ENCODE data around the gene SIRPB1.
"Not testable (repeated sequence)": the region's sequence is repeated elsewhere in the genome, so short reads cannot be mapped to it uniquely, and the experiment has no call there.

The SIRPB1 gene

DNA sequence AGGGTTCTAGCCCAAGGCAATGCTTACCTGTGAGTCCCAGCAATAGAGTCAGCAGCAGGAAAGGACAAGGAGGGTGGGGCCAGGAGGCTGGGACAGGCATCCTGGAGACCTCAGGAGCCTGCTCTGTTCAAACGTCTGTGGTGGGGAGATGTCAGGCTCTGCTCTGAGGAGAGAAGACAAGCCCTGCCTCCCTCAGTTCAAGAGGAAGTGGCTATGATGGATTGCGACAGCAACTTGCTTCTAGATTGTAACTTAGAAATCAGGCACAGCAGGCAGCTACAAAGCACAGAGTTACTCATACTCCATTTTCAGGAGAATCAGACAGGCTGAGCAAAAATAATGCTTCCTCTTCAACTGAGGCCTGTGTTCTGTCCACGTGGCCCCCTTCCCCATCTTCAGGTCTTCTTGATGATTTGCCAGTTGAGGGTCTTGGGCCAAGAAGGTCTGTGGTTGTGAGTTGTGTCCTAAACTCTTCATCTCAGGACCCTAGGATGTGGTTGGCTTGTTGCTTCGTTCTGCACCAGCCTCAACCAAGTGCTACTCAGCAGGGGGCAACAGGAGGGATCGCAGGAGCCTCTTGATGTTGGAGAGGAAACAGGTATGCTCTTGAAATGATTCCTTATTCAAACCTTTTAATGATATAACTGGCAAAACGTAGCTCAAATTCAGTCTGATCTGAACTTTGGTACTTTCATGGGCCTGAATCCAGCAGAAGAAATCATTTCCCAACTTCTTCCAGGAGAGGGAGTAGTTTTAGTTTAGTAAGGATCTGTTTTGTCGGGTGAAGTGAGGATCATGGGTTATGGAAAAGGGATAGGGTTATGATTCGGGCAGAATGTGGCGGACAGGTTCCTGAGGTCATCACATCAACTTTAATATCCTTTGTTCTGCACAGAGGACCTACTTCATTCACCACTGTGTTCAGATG, 31.0 kb downstream of the SIRPB1 start:
- no peak for DNase-seq

DNA sequence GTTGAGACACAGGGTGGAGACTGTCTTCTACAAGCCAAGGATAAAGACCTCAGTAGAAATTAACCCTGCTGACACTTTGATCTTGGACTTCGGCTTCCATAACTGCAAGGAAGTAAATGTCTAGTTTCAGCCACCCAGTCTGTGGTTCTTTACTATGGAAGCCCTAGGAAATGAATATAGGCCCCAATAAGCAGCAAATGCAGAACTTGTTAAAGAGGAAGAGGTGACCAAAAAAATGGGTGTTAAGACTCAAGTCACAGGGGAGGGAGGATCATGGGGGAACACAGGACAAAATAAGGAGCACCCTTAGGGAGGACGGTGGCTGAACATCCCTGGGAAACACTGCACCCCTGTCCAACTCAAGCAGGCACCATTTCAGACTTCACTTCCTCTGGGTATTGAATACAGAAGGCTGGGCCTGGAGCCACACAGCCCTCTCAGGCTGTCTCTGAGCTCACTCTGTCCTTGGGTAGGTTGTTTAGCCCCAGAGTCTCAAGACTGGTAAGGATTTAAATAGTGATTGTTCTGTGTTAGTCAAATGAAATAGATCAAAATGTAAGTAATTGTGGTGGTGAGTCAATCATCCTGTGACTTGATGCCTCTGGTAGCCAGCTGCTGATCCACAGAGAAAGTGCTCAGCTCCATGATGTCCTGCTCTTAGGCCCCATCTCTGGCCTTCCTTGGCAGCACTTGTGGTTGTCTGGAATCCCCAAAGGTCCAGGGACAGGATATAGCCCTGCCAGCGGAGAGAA, 31.9 kb downstream of the SIRPB1 start:
- DNase-seq: no peak

GRCh38 chr20:1579488-1579887, 40.3 kb downstream of the SIRPB1 start:
- no peak for DNase-seq

GRCh38 chr20:1577906-1578305, 41.9 kb downstream of the SIRPB1 start:
- DNase-seq: no peak

DNA sequence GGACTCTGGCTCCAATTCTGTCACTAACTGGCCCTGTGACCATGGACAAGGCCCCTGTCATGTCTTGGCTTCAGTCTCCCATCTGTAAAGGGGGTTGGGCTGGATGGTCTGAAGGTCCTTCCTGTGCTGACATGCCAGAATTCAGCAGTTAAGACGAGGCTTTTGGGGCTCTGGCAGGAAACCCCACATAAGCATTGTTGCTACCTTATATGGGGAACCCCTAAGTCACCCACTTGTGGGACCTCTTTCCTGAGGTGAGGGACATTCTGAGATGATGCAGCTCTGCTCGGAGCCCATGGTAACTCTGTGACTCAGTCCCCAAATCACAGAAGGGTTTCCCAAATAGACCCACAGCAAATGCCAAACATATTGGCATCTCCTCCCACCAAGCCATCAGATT, 42.5 kb downstream of the SIRPB1 start:
- not testable (repeated sequence) for DNase-seq

DNA sequence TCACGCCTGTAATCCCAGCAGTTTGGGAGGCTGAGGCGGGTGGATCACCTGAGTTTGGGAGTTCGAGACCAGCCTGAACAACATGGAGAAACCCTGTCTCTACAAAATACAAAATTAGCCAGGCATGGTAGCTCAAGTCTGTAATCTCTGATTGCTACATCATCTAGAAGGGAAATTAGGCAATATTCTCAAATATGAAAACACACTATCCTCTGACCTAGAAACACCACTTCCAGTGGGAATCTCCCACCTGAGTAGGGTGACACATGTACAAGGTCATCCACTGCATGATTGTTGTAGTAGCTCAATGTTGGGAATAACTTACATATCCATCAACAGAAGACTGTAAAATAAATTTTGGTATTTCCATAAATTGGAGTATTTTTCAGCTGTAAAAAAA, 43.2 kb downstream of the SIRPB1 start:
- DNase-seq: no peak

GRCh38 chr20:1576003-1576402, 43.8 kb downstream of the SIRPB1 start:
- not testable (repeated sequence) for DNase-seq

GRCh38 chr20:1571583-1571982, 48.2 kb downstream of the SIRPB1 start:
- not testable (repeated sequence) for DNase-seq

All from RPMI8226 (cell line).